Stimulated activated CD8-positive, alpha-beta memory T cell treated with anti-CD3 and anti-CD28 coated beads, Interleukin-12 subunit alpha, Interleukin-12 subunit beta, amount 100 ng/mL, for 24 hours (primary cell): ENCODE data around the gene CTU2.

ENCODE experiments used
- DNase-seq: peaks from one replicate; pipeline ENCODE4 v3.0.0-alpha.2; 2020; ENCODE audit errors: extremely low read depth

CTU2 gene

DNA sequence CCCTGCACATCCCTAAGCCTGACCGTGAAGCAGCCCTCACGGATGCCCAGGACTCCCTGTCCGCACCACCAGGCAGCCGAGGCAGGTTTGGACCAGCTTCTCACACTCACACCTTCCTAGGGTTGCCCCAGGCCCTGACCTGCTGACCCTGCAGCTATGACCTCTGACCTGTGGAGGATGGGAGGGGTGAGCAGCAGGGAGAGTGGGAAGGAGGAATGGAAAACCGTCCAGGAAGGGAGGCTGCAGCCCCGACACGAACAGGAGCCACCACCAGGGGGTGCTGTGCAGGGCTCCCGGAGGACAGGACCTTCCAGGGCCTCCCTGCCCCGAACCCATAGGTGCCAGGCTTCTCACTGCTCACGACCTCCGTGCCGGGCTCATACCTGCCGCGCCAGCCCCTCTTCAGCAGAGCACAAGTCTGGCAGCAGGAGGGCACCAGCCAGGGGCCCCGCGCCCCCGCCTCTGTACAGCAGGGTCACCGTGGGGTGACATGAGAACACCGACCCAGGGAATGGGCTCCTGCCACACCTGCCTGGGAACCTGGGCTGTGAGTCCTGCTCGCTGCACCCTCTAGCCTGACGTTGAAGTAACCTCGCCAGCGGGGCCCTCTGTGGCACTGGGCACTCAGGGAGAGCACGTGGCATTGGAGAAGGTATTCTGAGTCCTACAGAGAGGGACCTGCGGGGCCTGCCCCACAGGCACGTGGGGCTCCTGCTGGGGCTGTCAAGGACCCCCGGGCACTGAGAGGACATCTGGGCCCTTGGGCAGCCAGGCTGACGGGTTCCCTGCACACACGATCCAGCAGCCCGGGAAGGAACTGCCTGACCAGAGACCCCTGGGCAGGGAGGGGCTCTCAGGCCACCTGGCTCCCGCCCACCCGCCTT lies 37.6 kb downstream of the CTU2 start:
- DNase-seq, result peak; percentile 48

DNA sequence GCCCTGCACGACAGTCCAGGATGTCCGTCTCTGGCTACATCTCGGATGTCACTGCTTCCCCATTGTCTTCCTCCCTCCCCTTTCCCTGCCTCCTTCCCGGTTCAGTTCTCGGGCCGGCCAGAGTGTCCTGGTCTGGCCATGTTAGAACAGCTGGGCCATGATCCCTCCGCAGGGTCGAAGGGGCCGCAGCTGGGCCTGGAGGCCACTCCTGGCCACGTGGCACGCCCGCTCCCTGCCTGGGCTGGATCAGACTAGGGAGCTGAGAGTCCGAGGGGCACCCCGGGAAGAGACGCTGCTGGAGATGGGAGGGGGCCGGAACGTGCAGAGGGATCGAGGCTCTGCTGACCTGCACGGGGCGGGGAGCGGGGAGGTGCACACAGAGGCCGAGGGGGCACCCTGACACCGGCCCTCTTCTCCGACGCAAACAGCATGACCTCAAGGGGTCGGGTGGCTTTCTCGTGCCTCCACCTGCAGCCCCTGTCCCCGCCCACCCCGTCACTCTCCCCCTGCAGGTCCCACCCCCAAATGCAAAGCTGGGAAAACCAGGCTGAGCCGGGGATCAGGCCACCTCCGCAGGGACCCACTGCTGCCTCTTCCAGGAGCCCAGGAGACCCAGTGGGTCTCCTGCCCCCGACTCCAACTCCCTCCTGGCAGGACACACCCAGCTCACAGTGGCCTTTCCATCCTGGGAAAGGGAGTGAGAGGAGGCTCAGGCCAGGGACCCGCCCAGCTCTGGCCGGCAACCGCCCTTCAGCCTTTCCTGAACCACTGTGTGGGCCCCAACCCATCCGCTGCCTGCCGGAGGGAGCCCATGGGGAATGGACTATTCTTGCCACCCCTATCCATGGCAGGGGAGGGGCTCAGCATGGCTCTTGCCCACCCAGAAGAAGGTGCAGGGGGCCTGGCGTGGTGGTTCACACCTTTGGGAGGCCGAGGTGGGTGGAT lies 38.5 kb downstream of the CTU2 start:
- no peak for DNase-seq

DNA sequence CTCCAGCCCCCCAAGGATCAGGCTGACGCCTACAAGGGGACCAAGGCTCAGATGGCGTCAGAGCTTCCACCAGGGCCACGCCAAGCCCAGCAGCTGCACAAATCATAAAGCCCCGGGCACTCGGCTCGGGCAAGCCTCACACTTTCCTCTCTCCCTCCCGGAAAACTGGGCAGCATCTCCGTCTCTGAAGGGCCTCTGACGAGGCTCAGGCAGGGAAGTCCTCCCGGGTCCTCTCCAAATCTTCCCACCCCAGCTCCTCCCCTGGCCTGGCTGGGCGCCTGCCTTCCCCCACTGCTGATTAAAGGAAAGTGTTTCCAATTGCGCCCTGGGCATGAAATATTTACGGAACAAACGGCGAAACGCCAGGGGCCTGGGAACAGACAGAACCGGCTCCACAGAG lies 40.2 kb downstream of the CTU2 start:
- no peak for DNase-seq

DNA sequence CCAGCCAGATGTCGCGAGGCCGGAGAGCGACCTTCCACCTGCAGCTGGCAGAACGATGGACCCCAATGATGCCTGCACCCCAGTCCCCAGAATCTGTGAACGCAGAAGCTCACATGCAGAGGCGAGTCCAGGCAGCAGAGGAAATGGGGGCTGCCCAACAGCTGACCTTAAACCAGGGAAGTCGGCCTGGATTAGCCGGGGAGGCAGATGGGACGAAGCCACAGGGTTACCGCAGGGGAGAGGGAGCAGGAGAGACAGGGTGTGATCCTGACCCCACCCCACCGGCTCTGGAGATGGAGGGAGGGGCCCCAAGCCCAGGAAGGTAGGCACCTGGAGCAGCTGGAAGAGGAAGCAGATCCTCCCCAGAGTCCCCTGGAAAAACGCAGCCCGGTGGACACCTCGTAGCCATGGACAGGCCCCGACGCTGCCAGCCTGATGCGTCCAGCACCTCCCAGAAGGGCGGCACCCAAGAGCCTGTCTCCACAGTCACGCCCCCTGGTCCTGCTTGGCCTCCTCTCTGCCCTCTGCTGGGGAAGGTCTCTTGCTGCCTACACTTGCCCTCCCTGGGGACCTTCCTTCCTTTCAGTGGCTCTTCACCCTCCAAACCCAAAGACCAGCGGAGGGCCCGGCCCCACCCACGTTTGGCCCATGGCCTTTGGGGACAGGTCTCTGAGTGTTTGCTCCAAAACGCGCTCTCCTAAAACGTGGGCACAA lies 41.4 kb downstream of the CTU2 start:
- DNase-seq, result no peak

DNA sequence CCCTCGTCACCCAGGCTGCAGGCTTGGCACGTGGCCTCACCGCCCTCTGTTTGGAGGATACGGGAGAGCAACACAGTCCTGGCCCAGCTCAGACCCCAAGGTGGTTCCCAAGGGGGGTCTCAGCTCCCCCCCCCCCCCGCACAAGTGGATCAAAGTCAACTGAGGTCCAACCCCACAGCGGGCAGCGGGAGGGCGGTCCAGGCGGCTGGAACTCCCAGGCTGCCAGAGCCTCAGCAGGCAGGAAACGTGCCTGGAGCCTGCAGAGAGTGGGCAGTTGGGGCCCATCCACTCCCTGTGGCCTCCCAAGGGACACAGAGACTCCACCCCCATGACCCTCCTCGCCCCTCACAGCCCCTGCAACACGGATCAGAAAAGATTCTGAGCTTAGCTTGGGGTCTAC lies 42.1 kb downstream of the CTU2 start:
- no peak for DNase-seq

DNA sequence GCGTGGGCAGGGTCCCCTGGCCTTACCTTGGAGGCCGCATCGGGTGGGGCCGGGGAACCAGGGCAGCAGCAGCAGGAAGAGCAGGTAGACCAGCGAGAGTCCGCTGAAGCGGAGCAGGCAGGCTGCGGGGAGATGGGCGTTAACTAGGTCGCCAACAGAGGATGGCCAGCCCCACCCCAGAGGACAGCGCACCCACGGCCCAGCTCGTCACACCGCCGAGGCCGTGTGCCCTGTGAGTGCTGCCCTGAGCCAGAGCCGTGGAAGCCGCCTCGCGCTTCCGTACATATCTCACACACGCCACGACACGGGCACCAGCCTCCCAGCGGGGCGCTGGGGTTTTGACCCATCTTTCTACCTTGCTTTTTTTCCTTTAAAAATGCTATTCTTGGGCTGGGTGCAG lies 43.1 kb downstream of the CTU2 start:
- DNase-seq, result no peak

DNA sequence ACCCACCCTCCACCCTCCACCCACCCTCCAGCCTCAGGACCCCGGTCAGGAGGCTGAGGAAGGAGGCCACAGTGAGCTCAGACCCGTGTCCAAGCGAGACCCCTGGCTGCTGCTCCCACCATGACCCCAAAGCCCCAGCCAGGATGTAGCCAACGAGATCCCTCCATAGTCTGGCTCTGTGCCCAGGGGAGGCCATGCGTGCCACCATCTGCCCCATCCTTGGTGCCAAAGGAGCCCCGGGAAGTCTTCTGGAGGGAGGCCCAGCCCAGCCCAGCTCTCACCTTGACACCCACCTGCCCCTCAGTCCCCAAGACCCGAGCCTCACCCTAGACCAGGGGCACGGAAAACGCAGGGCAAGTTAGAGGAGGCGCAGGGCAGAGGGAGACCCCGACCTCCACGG lies 44.6 kb downstream of the CTU2 start:
- DNase-seq, result no peak

GRCh38 chr16:88752386-88753002 lies 46.2 kb downstream of the CTU2 start:
- no peak for DNase-seq

- no peak for DNase-seq
Measured at GRCh38 chr16:88753191-88753590, 46.9 kb downstream of the CTU2 start.

- no peak for DNase-seq
Measured at GRCh38 chr16:88753602-88754001, 47.3 kb downstream of the CTU2 start.

DNA sequence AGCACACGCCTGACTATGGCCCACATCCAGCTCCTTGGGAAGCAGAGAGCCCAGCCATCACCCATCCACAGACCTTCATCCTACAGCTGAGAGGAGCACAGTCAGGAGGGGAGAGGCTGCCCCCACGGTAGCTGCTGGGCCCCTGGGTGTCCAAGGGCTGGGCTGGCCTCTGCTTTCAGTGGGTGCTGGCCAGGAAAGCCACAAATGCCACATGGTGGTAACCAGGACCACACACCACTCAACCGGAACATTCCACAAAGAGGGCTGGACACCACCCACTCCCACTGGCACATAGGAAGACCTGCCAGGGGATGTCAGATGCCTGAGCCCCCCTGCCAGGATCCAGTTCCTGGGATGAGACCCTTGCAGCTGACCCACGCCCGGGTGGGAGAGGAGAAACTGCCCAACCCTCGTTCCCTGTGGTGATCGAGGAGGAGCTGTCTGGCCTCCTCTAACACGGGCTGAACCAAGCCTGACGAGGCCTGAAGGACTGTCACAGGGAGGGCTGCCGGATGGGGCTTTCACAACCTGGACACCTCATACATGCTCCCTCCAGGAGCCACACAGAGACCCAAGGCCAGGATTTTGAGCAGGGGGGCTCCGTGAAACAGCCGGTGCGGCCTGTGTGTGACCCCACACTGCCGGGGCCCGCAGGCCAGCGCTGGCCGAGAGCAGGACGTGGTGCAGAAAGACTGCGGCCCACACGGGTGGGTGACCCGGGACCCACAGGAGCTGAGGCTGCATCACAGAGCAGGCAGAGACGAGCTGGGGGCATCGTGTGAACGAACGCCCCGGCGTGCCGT lies 48.0 kb downstream of the CTU2 start:
- no peak for DNase-seq

DNA sequence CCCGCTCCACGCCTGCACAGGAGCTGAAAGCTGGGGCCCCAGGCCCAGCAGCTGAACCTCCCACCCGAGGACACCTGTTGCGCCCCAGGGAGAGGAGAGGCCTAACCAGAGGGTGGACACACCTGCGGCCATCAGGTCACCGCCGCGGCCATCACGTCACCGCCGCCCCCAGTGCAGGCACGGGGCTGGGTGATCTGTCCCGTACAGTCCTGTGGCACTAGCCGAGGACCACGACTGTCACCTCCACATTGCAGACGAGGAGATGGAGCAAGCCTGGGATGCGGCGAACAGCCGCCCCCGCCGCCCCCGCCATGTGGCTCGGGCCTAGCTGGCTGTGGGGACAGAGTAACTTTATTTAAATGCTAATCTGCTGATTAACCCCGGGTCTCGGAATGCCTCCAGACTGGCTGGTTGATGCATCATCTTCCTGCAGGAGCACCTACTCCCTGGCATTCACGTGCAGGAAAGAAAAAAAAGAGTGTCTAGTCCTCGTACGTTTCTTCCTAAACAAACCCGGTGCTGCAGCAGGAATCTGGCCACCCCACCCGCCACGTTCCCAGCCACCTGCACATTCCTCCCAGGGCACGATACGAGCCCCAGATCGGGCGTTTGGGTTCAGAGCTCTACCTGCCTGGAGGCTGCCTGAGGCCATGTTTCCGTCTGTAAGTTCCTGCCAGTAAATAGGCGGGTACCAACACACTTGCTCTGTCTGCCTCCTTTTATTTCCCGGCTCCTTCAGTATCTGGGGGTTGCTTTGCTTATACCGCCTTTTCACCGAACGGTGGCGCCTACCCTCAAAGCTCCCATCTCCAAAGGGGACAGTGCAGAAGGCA lies 48.8 kb downstream of the CTU2 start:
- DNase-seq, result no peak

- DNase-seq, result no peak
Measured at GRCh38 chr16:88755745-88756443, 49.6 kb downstream of the CTU2 start.

DNA sequence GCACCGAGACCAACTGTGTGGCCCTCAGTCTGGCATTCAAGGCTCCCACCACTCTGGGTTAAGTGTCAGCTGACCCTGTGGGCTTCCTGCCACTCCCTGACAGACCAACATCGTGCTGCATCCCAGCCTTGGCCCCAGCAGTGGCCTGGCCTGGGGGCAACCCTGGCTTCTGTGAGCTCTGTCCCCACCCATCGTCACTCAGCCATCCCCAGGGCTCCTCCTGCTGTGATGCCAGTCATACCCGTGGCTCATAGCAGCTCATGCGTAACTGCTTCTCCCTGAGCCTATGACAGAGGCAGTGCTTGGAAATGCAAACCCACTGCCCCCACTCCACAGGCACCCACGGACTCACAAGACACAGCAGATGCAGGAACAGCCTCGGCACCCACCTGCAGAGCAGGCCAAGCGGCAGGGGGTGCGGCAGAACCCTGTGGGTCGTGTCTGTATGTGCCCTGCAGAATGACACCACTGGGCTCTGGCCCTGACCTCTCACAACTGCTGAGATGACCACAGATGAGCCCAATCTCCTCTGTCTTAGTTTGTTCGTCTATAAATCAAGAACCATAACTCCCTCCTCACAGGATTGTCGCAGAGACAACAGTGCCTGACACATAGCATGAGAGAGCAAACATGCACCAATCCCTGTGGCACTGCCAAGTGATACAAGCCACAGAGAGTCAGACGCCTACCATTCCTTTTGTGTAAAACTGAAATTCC lies 52.1 kb downstream of the CTU2 start:
- DNase-seq, result no peak

DNA sequence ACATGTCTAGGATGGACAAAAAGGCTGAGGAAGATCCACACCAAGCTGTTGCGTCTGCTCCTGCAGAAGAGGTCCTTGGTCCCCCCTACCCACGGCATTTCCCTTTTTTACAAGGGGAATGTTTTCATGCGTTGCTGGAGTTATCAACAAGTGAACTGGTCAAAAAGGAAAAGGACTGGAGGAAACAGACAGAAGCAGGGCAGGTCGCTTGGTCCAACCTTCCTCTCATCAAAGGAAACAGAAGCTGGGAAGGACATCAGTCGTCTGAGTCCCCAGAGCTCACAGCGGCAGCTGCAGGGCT lies 52.6 kb downstream of the CTU2 start:
- DNase-seq, result no peak

- DNase-seq, result no peak
Measured at GRCh38 chr16:88759245-88759975, 53.1 kb downstream of the CTU2 start.

DNA sequence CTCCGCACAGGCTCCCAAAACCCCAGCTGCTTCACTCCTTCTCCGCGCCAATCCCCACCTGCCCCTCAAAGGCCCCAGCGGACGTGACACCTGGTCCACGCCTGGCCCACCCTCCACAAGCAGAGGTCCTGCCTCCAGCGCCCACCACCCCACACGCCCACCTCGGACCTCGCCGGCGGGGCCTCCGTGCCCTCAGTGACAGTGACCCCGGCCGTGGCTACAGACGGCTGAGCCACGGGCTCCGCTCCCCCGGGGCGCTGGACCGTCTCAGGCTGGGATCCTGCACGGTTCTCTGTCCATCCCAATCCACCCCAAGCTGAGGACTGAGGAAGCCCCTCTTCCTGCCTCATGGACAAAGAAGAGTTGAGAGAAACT lies 53.7 kb downstream of the CTU2 start:
- no peak for DNase-seq

DNA sequence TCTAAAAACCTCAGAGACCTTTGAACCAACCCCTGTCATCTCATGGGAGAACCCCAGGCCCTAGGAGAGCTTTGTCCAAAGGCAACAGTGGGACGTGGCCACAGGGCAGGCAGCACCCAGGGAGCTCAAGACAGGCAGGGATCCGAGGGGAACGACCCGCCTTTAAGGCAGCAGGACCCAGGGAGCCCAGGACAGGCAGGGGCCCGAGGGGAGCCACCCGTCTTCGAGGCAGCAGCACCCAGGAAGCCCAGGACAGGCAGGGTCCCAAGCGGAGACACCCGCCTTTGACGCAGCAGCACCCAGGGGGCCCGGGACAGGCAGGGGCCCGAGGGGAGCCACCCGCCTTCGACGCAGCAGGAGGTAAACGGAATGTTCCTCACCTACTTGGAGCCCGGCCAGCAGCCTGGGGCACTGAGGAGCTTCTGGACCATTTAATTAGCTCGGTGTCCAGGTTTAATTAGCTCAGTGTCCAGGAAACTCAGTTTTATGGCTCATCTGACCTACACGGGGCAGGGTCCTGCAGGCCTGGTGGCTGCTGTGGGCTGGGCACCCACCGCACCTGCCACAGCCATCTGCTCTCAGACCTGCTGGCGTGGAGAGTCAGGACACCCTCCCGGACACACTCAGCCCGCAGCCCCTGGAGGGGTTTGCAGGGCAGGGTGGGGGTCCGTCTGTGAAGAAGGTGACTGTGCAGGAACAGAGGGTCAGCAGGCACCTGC lies 54.3 kb downstream of the CTU2 start:
- DNase-seq, result no peak
